ENCODE results near the gene ELMOD3.

- TF ChIP-seq CTCF (IDR thresholded peaks at IDR 0.05; ENCODE audit: poor library complexity, severe bottlenecking): no peak
- TF ChIP-seq REST (IDR thresholded peaks at IDR 0.05; ENCODE audit: borderline replicate concordance): no peak
These were observed 82.4 kb downstream of the ELMOD3 start for GRCh38 chr2:85436836-85437487.

Data from neural cell (in vitro differentiated cells).